IMR-90 (cell line): ENCODE data around the gene ZBTB38. TPM values are rescaled to one million over a fixed set of nuclear protein-coding genes. Genes with fewer than 3 reads are reported as not detected.
A peak's percentile ranks its signal among the peaks of the same experiment; 100 is the strongest.

Experiments
- ATAC-seq: fragments of 200-7000 bp; cut with Tn5 transposase; 2 replicates; pipeline ENCODE4 v1.9.1; 2020; ENCODE audit warnings: low read depth, mild to moderate bottlenecking, moderate library complexity
- BruUV-seq: library from RNA; stranded (reverse); fragments of 400-500 nt; replicated peaks from 2 replicates; lab custom pipeline; 2021; lab: Mats Ljungman, UMichigan
- CTCF ChIA-PET: fragments of 300-600 bp; formaldehyde crosslinking; extraction: SDS; loops from one replicate; lab custom pipeline; 2021; ENCODE audit warnings: antibody characterized with exemption; lab: Yijun Ruan, JAX
- POLR2A ChIA-PET: fragments of 300-600 bp; sonication (Branson Sonifier 250); formaldehyde crosslinking; loops from one replicate; lab custom pipeline; 2022; ENCODE audit warnings: antibody characterized with exemption; ENCODE audit not compliant: unreplicated experiment; lab: Charles Lee
- DNase-seq: peaks from one replicate; pipeline ENCODE4 v3.0.0; 2013
- H2AFZ ChIP-seq: replicated peaks from 2 replicates; pipeline ENCODE3; 2013; ENCODE audit warnings: low read length, mild to moderate bottlenecking; ENCODE audit not compliant: poor library complexity
- H2AK5ac ChIP-seq: 2 replicates; pipeline ENCODE4 v1.6.1; 2013; ENCODE audit warnings: low read depth, low read length, inconsistent platforms
- H2AK9ac ChIP-seq: replicated peaks from 2 replicates; pipeline ENCODE3; 2013; ENCODE audit warnings: mild to moderate bottlenecking, low read depth, low read length, moderate library complexity; ENCODE audit not compliant: poor library complexity
- H2BK120ac ChIP-seq: 2 replicates; pipeline ENCODE4 v1.6.1; 2013; ENCODE audit warnings: low read depth, low read length, inconsistent platforms
- H2BK15ac ChIP-seq: 3 replicates; pipeline ENCODE4 v1.6.1; 2013; ENCODE audit warnings: low read depth, low read length, inconsistent platforms
- H2BK20ac ChIP-seq: 2 replicates; pipeline ENCODE4 v1.6.1; 2013; ENCODE audit warnings: low read depth, mild to moderate bottlenecking, inconsistent platforms, low read length, moderate library complexity
- H2BK5ac ChIP-seq: 2 replicates; pipeline ENCODE4 v1.6.1; 2013; ENCODE audit warnings: mild to moderate bottlenecking, low read depth, low read length, inconsistent platforms; ENCODE audit not compliant: poor library complexity, severe bottlenecking
- H3K14ac ChIP-seq: replicated peaks from 2 replicates; pipeline ENCODE4 v1.6.1; 2013; ENCODE audit warnings: low read depth, low read length, inconsistent platforms
- H3K18ac ChIP-seq: 2 replicates; pipeline ENCODE4 v1.6.1; 2013; ENCODE audit warnings: low read depth, low read length, control low read depth
- H3K23ac ChIP-seq: 2 replicates; pipeline ENCODE4 v1.6.1; 2013; ENCODE audit warnings: low read depth, low read length, inconsistent platforms
- H3K27ac ChIP-seq: 2 replicates; pipeline ENCODE4 v1.5.1; 2013; ENCODE audit warnings: mild to moderate bottlenecking, control low read depth, low read length; ENCODE audit not compliant: insufficient read depth
- H3K27me3 ChIP-seq: 2 replicates; pipeline ENCODE4 v1.6.1; 2013; ENCODE audit warnings: low read length; ENCODE audit not compliant: control insufficient read depth, insufficient read depth
- H3K36me3 ChIP-seq: 2 replicates; pipeline ENCODE4 v1.6.1; 2013; ENCODE audit warnings: low read length, mixed read lengths; ENCODE audit not compliant: control insufficient read depth, insufficient read depth
- H3K4ac ChIP-seq: 2 replicates; pipeline ENCODE4 v1.6.1; 2013; ENCODE audit warnings: low read depth, low read length, inconsistent platforms
- H3K4me1 ChIP-seq: 2 replicates; pipeline ENCODE4 v1.6.1; 2013; ENCODE audit warnings: low read length, mixed read lengths; ENCODE audit not compliant: control insufficient read depth, insufficient read depth
- H3K4me2 ChIP-seq: 2 replicates; pipeline ENCODE4 v1.6.1; 2013; ENCODE audit warnings: low read depth, mild to moderate bottlenecking, control low read depth, low read length, moderate library complexity
- H3K4me3 ChIP-seq: 2 replicates; pipeline ENCODE4 v1.5.1; 2013; ENCODE audit warnings: low read depth, mild to moderate bottlenecking, control low read depth, low read length, moderate library complexity; ENCODE audit not compliant: insufficient read depth
- H3K56ac ChIP-seq: 2 replicates; pipeline ENCODE4 v1.6.1; 2013; ENCODE audit warnings: low read length, inconsistent platforms; ENCODE audit not compliant: insufficient read depth; ENCODE audit errors: extremely low read depth
- H3K79me1 ChIP-seq, 2 experiments: 2 replicates each; pipeline ENCODE4 v1.6.1; 2013; ENCODE audit warnings: low read length in 2 of 2, inconsistent platforms in 1 of 2, low read depth in 1 of 2
- H3K9ac ChIP-seq: 2 replicates; pipeline ENCODE4 v1.6.1; 2013; ENCODE audit warnings: low read depth, low read length, control low read depth
- H3K9me1 ChIP-seq: 2 replicates; pipeline ENCODE4 v1.6.1; 2013; ENCODE audit warnings: low read length, inconsistent platforms; ENCODE audit not compliant: insufficient read depth
- H3K9me3 ChIP-seq: 2 replicates; pipeline ENCODE4 v1.6.1; 2013; ENCODE audit warnings: low read length; ENCODE audit not compliant: control insufficient read depth, insufficient read depth
- H4K20me1 ChIP-seq: 2 replicates; pipeline ENCODE4 v1.6.1; 2013; ENCODE audit warnings: low read length, inconsistent platforms; ENCODE audit not compliant: insufficient read depth
- H4K5ac ChIP-seq: 2 replicates; pipeline ENCODE4 v1.6.1; 2013; ENCODE audit warnings: mild to moderate bottlenecking, low read depth, low read length, control low read depth
- H4K8ac ChIP-seq, 2 experiments: 2 replicates each; pipeline ENCODE4 v1.6.1; 2013; ENCODE audit warnings: low read depth in 2 of 2, low read length in 2 of 2, control low read depth in 1 of 2, inconsistent platforms in 1 of 2
- H4K91ac ChIP-seq: 2 replicates; pipeline ENCODE4 v1.6.1; 2013; ENCODE audit warnings: low read depth, low read length, inconsistent platforms; ENCODE audit not compliant: insufficient read depth
- MAFK ChIP-seq: IDR thresholded peaks from 2 replicates; pipeline ENCODE4 v1.6.1; 2012; ENCODE audit warnings: low read depth, low read length, improper control_type of control experiment
- NFE2L2 ChIP-seq: fragments of 150-350 bp; IDR thresholded peaks from 2 replicates; pipeline ENCODE4 v1.6.1; 2016; ENCODE audit warnings: low read depth, mild to moderate bottlenecking, low read length
- RAD21 ChIP-seq: IDR thresholded peaks from 2 replicates; pipeline ENCODE4 v1.6.1; 2012; ENCODE audit warnings: low read length, improper control_type of control experiment
- SMC3 ChIP-seq: fragments of 150-350 bp; IDR thresholded peaks from 2 replicates; pipeline ENCODE4 v1.6.1; 2016; ENCODE audit warnings: low read depth, mild to moderate bottlenecking, antibody characterized with exemption, low read length, moderate library complexity
- dilution Hi-C: fragments of 300-500 bp; cut with HindIII; formaldehyde crosslinking; loops from one replicate; pipeline ENCODE4 v1.14.3; 2018; ENCODE audit warnings: low sequenced_read_pairs; ENCODE audit not compliant: unreplicated experiment
- in situ Hi-C: fragments of 300-500 bp; cut with MboI; formaldehyde crosslinking; loops from 3 replicates; pipeline ENCODE4 v1.14.3; 2019; ENCODE audit warnings: low sequenced_read_pairs, inconsistent platforms, mixed read lengths
- intact Hi-C: fragments of 100-400 bp; cut with micrococcal nuclease; formaldehyde crosslinking; loops from 2 replicates; pipeline ENCODE4 v1.10.0; 2022
- polyA plus RNA-seq, 3 experiments: library from polyadenylated mRNA; depleted of rRNA; stranded (reverse); fragments of >200 nt; gene quantifications; 2 replicates each; pipeline ENCODE4 v1.2.3, GENCODE V29; 2012; ENCODE audit warnings: low replicate concordance in 1 of 3
- total RNA-seq: library from RNA; depleted of rRNA; stranded (reverse); fragments of >200 nt; gene quantifications from 2 replicates; pipeline ENCODE4 v1.2.3, GENCODE V29; 2012
- TF ChIP-seq, protein P1 (sequence below): fragments of 150-350 bp; IDR thresholded peaks from 2 replicates; pipeline ENCODE4 v1.6.1; 2017; ENCODE audit warnings: mild to moderate bottlenecking, antibody characterized with exemption, low read length, low read depth

Gene ZBTB38
- total and polyA plus RNA-seq, 2 of the 4 experiments (the other 2 are of a cell fraction): 44.9 to 274 TPM

DNA sequence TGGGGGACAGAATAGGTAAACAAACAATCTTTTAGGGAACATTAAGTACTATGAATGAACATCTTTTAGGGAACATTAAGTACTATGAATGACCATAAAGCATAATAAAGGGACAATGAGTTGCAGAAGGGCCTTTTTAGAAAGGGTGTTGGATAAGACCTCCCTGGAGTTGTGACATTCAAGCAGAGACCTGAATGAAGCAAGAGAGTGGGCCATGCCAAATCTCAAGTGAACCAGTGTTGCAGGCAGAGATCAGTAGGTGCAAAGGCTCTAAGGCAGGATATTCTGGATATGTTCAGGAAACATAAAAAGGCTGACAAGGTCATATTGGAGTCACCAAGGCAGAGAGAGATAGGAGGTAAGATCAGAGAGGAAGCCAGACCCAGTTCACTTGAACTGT lies 29.4 kb upstream of the ZBTB38 start:
- H2AK5ac ChIP-seq: peak overlapping the region; percentile 85
- no peaks in the 10 kb centered on the region for H4K20me1 ChIP-seq
- peak overlapping the region; percentile 68 for H2BK20ac ChIP-seq
- peak overlapping the region; percentile 53 for H4K91ac ChIP-seq
- H2AFZ ChIP-seq: no peak overlapping the region
- H2AK9ac ChIP-seq: no peak overlapping the region
- H4K5ac ChIP-seq: no peak overlapping the region; the same call in 1 of the 2 replicates
- intact Hi-C loops: no loop called here
- ATAC-seq (no peak), DNase-seq (no peak)
- no peaks in the 10 kb centered on the region; the same call in 1 of the 2 replicates for H3K36me3 ChIP-seq
- ChIA-PET CTCF (no interaction called here), POLR2A (no interaction called here)
- H3K4ac ChIP-seq: peak overlapping the region; percentile 14
- H3K9me1 ChIP-seq: peaks cover 18% of the 10 kb centered on the region
- no peak overlapping the region for H2BK5ac ChIP-seq
- dilution Hi-C loops: no loop called here
- H4K8ac ChIP-seq: peak overlapping the region in 1 of 2 experiments; percentile 67; a peak in 1 of 4 replicates
- H3K79me1 ChIP-seq: peaks cover 0 to 12% of the 10 kb centered on the region in 2 experiments; a peak in 3 of 4 replicates
- TF ChIP-seq MAFK: no peak
- no peak for TF ChIP-seq RAD21
- no peak for TF ChIP-seq NFE2L2
- TF ChIP-seq SMC3: no peak
- TF ChIP-seq, protein P1, sequence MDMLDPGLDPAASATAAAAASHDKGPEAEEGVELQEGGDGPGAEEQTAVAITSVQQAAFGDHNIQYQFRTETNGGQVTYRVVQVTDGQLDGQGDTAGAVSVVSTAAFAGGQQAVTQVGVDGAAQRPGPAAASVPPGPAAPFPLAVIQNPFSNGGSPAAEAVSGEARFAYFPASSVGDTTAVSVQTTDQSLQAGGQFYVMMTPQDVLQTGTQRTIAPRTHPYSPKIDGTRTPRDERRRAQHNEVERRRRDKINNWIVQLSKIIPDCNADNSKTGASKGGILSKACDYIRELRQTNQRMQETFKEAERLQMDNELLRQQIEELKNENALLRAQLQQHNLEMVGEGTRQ: no peak
- H3K56ac ChIP-seq: no peak overlapping the region
- in situ Hi-C loops: loop anchor here (25.0 kb wide), 1 partner anchor 548 kb away; the partner anchor contains the start of gene ATP1B3
- no TSS peak for BruUV-seq
- H3K27ac ChIP-seq: no peak overlapping the region
- no peak overlapping the region for H3K14ac ChIP-seq
- no peak overlapping the region for H3K18ac ChIP-seq
- H3K4me3 ChIP-seq: no peak overlapping the region
- peaks cover 17% of the 10 kb centered on the region for H3K4me1 ChIP-seq
- H2BK120ac ChIP-seq: peak overlapping the region; percentile 79
- H3K9me3 ChIP-seq: no peaks in the 10 kb centered on the region; the same call in 1 of the 2 replicates
- no peak overlapping the region for H3K4me2 ChIP-seq
- H3K9ac ChIP-seq: no peak overlapping the region
- H3K27me3 ChIP-seq: no peaks in the 10 kb centered on the region
- no peak overlapping the region; the same call in 1 of the 2 replicates for H3K23ac ChIP-seq
- H2BK15ac ChIP-seq: peak overlapping the region; percentile 87; the same call in 1 of the 3 replicates
